Measurements from ENCODE around the gene TPRG1. TPM values are rescaled to one million over a fixed set of nuclear protein-coding genes. Genes with fewer than 3 reads are reported as not detected.
A peak's percentile ranks its signal among the peaks of the same experiment; 100 is the strongest.

The TPRG1 gene
- total RNA-seq, 1 donor from 2014 or later = 0.18 TPM

- POLR2A ChIA-PET = no interaction called here
- intact Hi-C loops (cut with micrococcal nuclease) = loop anchor here (10.0 kb wide), 1 partner anchor 1499 kb away; no protein-coding TSS in a partner anchor
- DNase-seq (no peak), ATAC-seq (ENCODE audit: low read depth) (no peak)
- Mint-ChIP-seq H3K36me3 (ENCODE audit: low read depth) (no peaks in the 10 kb centered on the region), H3K27me3 (peaks cover 6% of the 10 kb centered on the region), H3K27ac (no peak overlapping the region), H3K4me1 (peaks cover 2% of the 10 kb centered on the region), H3K4me3 (no peak overlapping the region), H3K9me3 (no peaks in the 10 kb centered on the region)
- TF ChIP-seq CTCF (IDR thresholded peaks at IDR 0.05) = no peak
- CTCF ChIA-PET = no interaction called here
Measured at GRCh38 chr3:189233225-189233858, 61.6 kb downstream of the TPRG1 start.

DNA sequence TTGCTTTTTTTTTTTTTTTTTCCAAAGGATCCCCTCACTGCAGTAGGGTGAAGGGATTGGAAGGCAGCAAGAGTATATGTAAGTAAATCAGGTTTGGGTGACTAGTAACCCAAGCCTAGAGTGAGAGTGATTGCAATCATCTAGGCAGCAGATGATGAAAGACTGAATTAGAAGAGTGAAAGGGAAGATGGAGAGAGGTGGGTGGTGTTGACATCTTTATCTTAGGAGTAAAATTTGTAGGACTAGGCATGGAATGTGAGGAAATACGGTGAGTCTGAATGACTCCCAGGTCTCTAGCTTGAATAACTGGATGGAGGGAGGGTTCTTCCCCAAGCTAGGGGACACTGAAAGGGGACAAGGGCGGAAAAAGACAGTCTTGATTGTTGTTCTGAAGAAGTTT is 63.4 kb downstream of the TPRG1 start:
- DNase-seq (no peak), ATAC-seq (ENCODE audit: low read depth) (no peak)
- Mint-ChIP-seq H3K4me1 (peaks cover 2% of the 10 kb centered on the region), H3K27me3 (peaks cover 6% of the 10 kb centered on the region), H3K27ac (no peak overlapping the region), H3K4me3 (no peak overlapping the region), H3K36me3 (ENCODE audit: low read depth) (no peaks in the 10 kb centered on the region), H3K9me3 (no peaks in the 10 kb centered on the region)
- intact Hi-C loops (cut with micrococcal nuclease) = loop anchor here (10.0 kb wide), 1 partner anchor 1500 kb away; no protein-coding TSS in a partner anchor
- ChIA-PET CTCF (no interaction called here), POLR2A (no interaction called here)
- no peak for TF ChIP-seq CTCF (IDR thresholded peaks at IDR 0.05)

GRCh38 chr3:189236352-189236751 is 64.6 kb downstream of the TPRG1 start:
- POLR2A ChIA-PET = no interaction called here
- Mint-ChIP-seq H3K4me1 (peaks cover 2% of the 10 kb centered on the region), H3K27me3 (peaks cover 6% of the 10 kb centered on the region), H3K9me3 (no peaks in the 10 kb centered on the region), H3K4me3 (no peak overlapping the region), H3K36me3 (ENCODE audit: low read depth) (no peaks in the 10 kb centered on the region), H3K27ac (no peak overlapping the region)
- CTCF ChIA-PET = no interaction called here
- intact Hi-C loops (cut with micrococcal nuclease) = loop anchor here (10.0 kb wide), 1 partner anchor 1502 kb away; no protein-coding TSS in a partner anchor
- DNase-seq (no peak), ATAC-seq (ENCODE audit: low read depth) (peak; percentile 69)
- TF ChIP-seq CTCF (IDR thresholded peaks at IDR 0.05) = no peak

DNA sequence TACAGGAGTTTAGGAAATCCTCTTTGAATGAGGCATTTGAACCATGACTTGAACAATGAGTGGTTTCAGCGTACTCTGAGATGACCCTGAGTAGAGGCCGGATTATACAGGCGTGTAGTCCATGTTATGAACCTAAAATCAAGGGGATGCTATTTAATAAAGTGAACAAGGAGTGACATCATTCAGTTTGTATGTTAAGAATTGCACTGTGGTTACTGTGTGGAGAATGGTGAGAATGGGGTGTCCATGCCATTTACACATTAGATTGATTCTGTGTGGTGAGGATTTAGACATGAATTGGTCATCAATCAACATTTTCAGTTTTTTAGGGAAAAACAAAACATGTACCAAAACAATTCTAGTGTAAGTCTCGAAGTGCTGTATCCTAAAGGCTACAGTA is 65.8 kb downstream of the TPRG1 start:
- CTCF ChIA-PET = no interaction called here
- no peaks in the 10 kb centered on the region for H3K36me3 Mint-ChIP-seq (ENCODE audit: low read depth)
- TF ChIP-seq CTCF (IDR thresholded peaks at IDR 0.05) = no peak
- POLR2A ChIA-PET = no interaction called here
- DNase-seq (no peak), ATAC-seq (ENCODE audit: low read depth) (no peak)
- H3K4me1 Mint-ChIP-seq = peaks cover 2% of the 10 kb centered on the region
- H3K27ac Mint-ChIP-seq = no peak overlapping the region
- H3K27me3 Mint-ChIP-seq = peaks cover 5% of the 10 kb centered on the region
- H3K9me3 Mint-ChIP-seq = no peaks in the 10 kb centered on the region
- no peak overlapping the region for H3K4me3 Mint-ChIP-seq
- intact Hi-C loops (cut with micrococcal nuclease) = loop anchor here (10.0 kb wide), 1 partner anchor 1503 kb away; no protein-coding TSS in a partner anchor

DNA sequence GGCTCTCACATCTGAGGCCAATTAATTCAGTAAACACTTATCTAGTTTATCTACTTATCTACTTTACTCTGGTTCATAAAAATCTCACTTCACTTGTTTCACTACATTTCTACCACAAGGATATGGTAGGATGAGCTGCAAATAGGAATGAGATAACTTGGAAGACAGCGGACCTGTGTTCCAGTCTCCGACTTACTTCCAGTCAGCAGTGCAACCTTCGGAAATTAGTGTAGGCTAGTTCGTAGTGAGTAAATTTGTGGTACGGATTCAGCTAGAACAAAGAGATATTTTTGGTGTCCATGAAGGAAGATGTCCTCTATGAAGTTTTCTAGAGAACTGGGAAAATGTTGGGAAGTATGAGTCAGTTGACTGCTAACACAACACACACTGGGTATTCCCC is 66.3 kb downstream of the TPRG1 start:
- Mint-ChIP-seq H3K9me3 (peaks cover 2% of the 10 kb centered on the region), H3K27ac (no peak overlapping the region), H3K36me3 (ENCODE audit: low read depth) (no peaks in the 10 kb centered on the region), H3K27me3 (peaks cover 4% of the 10 kb centered on the region), H3K4me1 (peaks cover 2% of the 10 kb centered on the region), H3K4me3 (no peak overlapping the region)
- CTCF ChIA-PET = no interaction called here
- ATAC-seq (ENCODE audit: low read depth) = no peak
- intact Hi-C loops (cut with micrococcal nuclease) = loop anchor here (10.0 kb wide), 1 partner anchor 1503 kb away; no protein-coding TSS in a partner anchor
- TF ChIP-seq CTCF (IDR thresholded peaks at IDR 0.05) = no peak
- DNase-seq = no peak
- POLR2A ChIA-PET = no interaction called here

Measured in activated B cell treated with CpG ODN at 0.5 μM for 24 hours (primary cell).